Measurements from ENCODE around the gene CDK16.
A peak's percentile ranks its signal among the peaks of the same experiment; 100 is the strongest.

The CDK16 gene

GRCh38 chrX:47218280-47218919 is at the start of gene CDK16:
TSS of gene CDK16 (plus strand) at chrX:47218681. CDS start at chrX:47223558, 4,877 bp downstream.
- peak; percentile 79 for DNase-seq

DNA sequence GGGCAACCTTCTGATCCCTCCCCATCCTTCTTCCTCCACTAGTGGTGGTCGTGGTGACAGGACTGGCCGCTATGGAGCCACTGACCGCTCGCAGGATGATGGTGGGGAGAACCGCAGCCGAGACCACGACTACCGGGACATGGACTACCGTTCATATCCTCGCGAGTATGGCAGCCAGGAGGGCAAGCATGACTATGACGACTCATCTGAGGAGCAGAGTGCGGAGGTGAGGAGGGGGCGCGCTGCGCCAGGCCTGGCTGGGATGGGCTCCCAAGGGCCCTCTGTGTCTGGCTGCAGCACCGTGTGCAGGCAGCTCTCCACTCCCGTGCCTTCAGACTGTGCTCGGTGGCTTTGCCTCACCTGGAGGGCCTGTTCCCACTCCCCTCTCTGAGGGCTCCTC is 49.2 kb upstream of the CDK16 start:
- DNase-seq = no peak

DNA sequence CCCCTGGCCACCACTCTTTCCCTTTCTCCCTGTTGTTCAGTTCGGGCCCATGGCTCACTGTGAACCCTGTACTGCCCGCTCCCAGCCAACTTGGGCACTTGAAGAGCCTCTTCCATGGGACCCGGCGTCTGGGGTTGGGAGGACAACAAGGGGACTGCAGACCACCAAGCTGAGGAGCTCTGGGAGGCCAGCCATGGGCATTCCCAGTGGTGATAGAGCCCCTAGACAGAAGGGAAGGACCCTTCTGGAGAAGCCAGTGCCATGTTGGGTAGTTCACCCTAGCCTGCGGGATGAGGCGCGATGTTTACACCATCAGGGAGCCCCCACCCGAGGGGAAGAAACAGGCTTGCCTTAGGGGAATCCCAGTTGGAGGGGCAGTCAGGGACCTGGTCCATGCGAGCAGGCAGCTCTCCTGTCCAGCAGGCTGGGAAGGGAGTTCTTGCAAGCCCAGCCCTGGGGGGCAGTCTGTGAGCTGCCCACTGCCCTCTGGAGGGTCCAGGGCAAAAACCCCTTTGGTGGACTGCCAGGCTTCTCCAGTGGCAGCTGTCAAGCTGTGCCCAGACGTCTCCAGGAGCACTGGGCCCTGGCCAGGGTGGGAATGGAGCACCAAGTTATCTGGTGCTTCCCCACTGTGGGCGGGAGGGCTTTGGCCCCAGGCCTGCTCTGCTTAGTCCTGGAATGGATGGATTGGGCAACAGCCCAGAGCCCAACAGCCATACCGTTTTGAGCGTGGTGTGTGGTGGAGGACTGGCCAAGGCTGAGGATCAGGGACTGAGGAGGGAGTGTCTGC is 48.6 kb upstream of the CDK16 start:
- no peak for DNase-seq

DNA sequence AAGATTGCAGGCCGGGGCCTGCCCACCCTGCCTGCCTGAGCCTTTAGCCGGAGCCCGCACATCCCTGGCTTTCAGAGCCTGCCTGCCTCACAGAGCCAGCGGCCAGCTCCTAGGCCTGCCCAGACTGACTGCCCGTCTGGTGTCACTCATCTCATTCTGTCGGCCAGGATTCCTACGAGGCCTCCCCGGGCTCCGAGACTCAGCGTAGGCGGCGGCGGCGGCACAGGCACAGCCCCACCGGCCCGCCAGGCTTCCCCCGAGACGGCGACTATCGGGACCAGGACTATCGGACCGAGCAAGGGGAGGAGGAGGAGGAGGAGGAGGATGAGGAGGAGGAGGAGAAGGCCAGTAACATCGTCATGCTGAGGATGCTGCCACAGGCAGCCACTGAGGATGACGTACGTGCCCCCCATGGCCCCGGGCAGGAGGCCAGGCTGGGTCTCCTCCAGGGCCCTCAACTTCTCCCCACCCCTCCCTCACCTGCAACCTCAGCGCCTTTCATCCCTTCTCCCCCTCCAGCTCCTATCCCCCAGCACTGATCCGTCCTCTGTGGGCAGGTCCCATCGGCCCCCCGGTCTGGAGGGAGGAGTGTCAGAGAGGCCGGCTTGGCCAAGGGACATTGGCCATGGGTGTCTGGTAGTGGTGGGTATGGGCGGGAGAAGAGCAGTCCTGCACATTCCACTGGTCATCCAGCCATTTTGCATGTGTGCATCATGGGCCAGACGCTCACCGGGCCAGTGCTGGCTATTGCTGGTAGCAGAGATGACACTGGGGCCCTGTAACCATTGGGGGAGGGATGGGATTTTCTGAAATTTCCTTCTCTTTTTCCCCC is 47.4 kb upstream of the CDK16 start:
- no peak for DNase-seq

- no peak for DNase-seq
Observed at GRCh38 chrX:47171996-47172395, 46.5 kb upstream of the CDK16 start.

- DNase-seq = no peak
Observed at GRCh38 chrX:47172549-47172948, 45.9 kb upstream of the CDK16 start.

DNA sequence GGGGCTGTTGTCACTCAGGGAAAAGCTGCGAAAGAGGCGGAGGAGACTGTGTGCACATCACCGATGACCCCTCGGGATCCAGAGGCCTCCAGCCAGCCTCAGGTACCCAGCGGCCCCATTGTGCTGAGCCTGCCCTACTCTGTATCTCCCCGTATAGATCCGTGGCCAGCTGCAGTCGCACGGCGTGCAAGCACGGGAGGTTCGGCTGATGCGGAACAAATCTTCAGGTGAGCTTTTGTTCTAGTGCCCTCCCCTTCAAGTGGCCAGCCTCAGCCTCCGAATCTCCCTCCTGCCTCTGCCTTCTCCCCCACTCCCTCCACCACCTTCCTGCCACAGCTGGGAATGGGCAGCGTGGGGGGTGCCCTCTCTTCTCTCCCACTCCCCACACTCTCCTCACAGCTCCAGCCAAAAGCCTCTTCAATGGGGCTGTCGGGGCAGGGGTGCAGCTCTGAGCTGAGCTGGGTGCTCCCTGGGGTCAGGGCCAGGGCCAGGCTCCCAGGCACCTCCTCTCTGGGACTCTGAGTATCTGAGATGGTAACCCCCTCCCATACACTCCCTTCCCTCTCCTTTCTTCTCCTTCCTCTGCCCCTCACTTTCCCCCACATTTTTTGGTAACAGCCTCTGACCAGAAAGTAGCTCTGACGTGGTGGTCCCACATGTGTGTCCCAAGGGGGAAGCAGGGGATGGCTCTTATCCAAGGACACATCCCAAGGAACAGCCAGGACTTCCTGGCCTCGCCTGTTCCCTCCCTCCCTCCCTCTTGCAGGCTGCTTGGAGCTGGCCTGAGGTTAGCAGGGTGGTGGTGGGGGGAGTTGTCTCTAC is 45.3 kb upstream of the CDK16 start:
- DNase-seq = no peak

DNA sequence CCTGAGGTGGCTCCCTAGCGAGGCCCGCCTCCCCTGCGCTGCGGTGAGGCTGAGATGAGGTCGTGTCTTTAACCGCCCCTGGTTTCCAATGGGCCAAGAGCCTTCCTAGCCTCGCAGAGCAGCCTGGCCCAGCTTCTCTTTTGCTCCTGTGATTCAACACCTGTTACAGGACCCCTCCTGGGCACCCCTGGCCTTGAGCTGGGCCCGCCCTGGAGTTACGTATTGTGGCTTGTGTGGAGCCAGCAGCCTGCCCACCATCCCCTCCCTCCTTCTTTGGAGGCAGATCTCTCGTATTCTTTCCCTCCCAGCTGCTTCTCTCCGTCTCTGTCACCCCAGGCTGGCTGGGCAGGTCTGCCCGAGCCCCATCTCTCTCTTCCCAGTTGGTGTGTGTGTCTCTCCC is 44.1 kb upstream of the CDK16 start:
- no peak for DNase-seq

DNA sequence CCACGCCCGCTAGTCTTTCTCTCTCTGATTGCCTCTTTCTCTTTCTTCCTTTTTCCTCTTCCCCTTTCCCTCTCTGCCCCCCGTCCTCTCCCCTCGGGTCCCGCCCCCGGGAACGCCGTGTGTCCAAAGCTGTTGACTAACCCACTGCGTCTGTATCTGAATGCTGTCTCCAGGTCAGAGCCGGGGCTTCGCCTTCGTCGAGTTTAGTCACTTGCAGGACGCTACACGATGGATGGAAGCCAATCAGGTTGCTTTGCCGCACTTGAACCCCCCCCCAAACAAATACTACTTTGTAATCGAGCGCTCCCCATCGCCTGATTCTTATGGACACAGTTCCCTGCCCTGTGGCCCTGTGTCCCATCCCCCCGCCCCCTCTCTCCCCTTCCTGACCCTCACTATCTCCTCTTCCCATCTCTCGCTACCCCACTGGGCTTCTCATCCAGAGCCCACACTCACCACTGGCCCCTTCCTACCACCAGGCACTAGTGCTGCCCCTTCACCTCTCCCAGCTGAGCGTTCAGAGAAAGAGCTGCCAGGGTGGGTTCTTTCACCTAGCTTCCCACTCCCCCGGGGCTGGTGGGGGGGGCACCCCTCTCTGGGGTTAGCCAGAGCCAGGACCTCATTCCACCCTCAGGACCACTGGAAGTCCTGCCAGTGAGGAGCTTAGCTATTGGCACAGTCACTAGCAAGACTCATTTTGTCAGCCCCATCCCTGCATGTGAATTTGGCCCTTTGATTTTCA is 43.5 kb upstream of the CDK16 start:
- no peak for DNase-seq

DNA sequence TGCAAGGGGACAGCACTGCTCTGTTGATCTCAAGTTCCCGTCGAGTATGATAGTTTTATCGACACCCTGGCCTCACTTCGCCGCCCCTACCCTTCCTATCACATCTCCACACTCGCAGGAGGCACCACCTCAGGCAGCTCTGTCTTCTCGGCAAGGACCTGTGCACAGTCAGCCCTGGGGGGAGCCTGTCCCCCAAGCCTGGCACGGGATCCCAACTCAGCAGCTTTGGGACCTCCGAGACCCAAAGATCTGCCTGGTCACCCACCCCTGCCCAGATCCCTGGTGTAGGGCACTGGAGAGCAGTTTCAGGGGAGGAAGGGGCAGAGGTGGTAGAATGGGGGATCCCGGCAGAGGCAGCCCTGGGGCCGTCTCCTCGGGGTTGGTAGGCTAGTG is 42.9 kb upstream of the CDK16 start:
- DNase-seq = no peak

- DNase-seq = no peak
Observed at GRCh38 chrX:47176101-47176740, 42.3 kb upstream of the CDK16 start.

GRCh38 chrX:47177079-47177478 is 41.4 kb upstream of the CDK16 start:
- no peak for DNase-seq

- DNase-seq = no peak
Observed at GRCh38 chrX:47178337-47178736, 40.1 kb upstream of the CDK16 start.

GRCh38 chrX:47179221-47179927 is 39.1 kb upstream of the CDK16 start:
- no peak for DNase-seq

DNA sequence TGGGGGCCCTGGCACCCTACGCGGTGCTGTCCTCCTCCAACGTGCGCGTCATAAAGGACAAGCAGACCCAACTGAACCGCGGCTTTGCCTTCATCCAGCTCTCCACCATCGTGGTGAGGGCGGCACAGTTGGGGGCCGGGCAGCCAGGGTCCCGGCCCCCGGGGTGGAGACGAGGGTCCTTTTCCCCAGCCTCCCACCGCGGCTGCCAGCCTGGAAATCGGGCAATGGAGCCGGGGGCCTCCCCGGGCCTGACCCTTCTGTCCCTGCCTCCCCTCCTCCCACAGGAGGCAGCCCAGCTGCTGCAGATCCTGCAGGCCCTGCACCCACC is 38.6 kb upstream of the CDK16 start:
- DNase-seq = no peak

GRCh38 chrX:47180346-47180745 is 38.1 kb upstream of the CDK16 start:
- DNase-seq = no peak

DNA sequence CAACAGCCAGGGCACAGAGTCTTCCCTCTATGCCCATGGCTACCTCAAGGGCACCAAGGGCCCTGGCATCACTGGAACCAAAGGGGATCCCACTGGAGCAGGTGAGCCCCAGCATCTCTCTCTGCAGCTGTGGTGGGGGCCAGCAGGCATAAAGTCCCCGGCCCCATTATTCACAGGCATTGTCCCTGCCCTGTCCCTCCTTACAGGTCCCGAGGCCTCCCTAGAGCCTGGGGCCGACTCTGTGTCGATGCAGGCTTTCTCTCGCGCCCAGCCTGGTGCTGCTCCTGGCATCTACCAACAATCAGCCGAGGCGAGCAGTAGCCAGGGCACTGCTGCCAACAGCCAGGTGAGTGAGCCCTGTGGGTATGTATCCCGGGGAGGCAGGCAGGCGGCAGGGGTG is 37.2 kb upstream of the CDK16 start:
- DNase-seq = no peak

- no peak for DNase-seq
Observed at GRCh38 chrX:47182106-47182700, 36.3 kb upstream of the CDK16 start.

- no peak for DNase-seq
Observed at GRCh38 chrX:47184486-47184885, 34.0 kb upstream of the CDK16 start.

DNA sequence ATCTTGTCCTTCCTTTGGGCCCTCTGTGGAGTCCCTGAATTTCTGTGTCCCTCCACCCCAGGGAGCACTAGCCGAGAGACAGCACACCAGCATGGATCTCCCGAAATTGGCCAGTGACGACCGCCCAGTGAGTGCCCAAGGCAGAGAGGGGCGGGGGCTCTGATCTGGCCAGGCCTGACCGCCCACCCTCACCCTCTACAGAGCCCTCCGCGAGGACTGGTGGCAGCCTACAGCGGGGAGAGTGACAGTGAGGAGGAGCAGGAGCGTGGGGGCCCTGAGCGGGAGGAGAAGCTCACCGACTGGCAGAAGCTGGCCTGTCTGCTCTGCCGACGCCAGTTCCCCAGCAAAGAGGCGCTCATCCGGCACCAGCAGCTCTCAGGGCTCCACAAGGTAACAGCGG is 33.2 kb upstream of the CDK16 start:
- no peak for DNase-seq

Data from NCI-H345 (cell line).